Activated CD8-positive, alpha-beta memory T cell treated with anti-CD3 and anti-CD28 coated beads for 24 hours (primary cell): ENCODE data around the gene ELK4.
"Not testable (repeated sequence)": the region's sequence is repeated elsewhere in the genome, so short reads cannot be mapped to it uniquely, and the experiment has no call there.

Experiments
- DNase-seq: peaks from one replicate; pipeline ENCODE4 v3.0.0-alpha.2; 2020

ELK4 gene

GRCh38 chr1:205663286-205663936, 31.6 kb upstream of the ELK4 start:
- DNase-seq, result no peak

- DNase-seq, result no peak
Measured at GRCh38 chr1:205662791-205663190, 31.0 kb upstream of the ELK4 start.

DNA sequence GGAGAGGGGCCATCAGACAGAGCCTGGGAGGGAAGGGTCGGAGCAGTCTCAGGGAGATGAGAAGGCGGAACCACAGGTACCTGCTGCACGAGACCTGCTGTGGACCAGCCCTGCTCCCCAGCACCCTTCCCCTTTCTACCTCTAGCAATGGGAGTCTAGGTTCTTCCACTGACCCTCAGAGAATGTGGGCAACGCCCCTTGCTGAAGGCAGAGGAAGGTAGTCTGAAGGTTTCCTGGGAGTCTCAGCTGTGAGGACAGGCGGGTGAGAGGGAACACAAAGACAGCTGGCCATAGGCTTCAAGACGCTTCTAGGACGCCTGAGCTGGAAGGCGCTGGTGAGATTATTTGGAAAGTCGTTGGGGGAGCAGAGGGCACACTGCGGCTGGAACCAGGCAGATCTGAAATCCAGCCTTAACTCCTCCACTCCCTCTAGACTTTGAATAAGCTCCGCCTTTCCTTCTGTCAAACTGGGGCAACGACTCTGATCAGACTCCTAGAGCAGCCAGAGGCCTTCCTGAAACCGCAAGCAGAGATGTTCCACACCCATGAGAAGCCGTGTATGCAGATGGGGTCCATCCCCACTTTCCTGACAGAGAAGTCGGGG, 30.4 kb upstream of the ELK4 start:
- DNase-seq, result no peak

DNA sequence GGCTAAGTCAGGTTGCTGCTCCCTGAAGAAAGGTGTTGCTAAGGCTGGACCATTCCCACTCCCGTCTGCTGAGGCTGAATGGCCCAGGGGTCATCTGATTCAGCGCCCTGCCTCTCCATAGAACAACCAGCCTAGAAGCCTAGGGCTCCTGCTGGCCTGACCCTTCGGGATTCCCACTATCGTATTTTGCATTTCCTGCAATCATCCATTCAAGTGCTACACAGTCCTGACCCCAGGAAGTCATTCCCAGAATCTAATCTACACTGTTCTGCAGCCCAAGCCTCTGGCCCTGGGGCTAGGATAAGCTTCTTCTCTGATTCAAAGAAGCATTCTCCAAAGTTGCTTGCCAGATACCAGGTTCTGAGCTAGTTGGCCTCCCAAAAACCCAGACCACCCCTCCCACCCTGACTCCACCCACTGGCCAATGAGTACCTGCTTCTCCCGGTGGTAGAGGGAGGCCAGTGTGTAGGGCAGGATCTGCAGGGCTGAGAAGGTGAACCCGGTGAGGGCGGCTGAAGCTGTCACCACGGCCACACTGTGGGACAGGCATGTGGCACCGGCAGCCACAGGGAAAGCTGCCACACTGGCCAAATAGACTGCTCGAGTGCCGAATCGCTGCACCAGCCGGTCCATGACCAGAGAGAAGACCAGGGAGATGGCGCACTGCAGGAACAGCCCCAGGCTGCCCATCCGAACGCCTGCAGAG, 29.8 kb upstream of the ELK4 start:
- no peak for DNase-seq

DNA sequence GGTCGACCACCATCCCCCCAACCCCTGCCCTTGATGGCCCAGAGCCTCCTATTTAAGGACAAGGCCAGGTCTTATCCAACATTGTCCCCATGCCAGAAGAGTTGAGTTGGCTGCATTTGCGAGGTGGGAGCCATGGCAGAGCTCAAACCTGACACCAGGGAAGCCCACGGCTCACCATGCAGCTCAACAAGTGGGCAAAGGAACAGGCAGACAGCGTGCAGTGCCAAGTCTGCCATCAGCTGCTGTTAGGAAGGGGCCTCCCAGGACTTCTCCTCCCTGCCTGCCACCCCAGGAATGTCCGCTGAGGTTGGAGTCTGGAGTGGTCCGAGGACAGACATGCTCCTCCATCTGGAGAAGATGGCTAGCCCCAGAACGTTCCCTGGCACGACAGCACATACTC, 28.6 kb upstream of the ELK4 start:
- no peak for DNase-seq

DNA sequence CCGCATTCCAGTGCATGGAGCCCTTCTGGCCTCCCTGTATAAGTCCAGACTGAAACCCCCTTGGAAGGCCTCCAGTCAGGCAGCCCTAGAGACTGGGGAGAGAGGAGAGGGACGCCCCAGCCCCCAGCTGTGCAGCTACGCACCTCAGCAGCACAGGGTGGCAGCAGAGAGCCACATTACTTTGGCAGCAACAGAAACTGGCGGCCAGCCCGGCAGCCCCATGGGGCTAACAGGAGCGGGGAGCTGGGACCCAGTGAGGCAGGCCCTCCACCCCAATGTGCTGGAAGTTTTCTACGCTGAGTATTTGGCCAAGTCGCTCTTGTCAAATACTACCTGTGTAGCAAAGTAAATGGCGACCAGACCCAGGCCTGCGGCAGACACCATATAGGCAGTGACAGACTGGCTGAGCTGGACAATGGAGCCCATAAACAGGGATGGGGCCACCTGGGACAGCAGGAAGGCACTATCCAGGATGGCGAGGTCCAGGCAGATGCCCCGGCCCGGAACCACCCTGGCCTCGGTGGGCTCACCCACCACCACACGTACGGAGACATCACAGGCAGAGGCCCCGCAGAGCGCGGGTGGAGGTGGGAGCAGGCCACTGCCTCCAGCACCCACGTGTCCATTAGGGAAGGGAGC, 27.3 kb upstream of the ELK4 start:
- peak; percentile 89 for DNase-seq

GRCh38 chr1:205656236-205656635, 24.4 kb upstream of the ELK4 start:
- DNase-seq, result no peak

- no peak for DNase-seq
Measured at GRCh38 chr1:205652984-205653383, 21.2 kb upstream of the ELK4 start.

DNA sequence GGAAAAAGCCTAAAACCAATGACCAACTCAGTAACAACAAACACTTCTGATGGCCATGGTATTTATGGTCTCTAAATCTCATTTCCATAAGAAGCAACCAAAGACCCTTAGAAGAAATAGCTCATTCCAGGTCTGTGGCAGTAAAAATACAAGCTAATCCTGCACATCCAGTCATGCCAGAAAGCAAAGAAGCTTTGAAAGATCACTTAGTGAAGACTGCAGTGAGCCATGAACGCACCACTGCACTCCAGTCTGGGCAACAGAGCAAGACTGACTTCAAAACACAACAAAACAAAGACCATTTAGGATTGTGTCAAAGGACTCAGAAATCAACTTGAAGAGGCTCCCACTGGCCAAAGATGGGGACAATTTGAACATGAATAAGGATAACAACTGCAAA, 18.4 kb upstream of the ELK4 start:
- no peak for DNase-seq

- no peak for DNase-seq
Measured at GRCh38 chr1:205645519-205645918, 13.7 kb upstream of the ELK4 start.

DNA sequence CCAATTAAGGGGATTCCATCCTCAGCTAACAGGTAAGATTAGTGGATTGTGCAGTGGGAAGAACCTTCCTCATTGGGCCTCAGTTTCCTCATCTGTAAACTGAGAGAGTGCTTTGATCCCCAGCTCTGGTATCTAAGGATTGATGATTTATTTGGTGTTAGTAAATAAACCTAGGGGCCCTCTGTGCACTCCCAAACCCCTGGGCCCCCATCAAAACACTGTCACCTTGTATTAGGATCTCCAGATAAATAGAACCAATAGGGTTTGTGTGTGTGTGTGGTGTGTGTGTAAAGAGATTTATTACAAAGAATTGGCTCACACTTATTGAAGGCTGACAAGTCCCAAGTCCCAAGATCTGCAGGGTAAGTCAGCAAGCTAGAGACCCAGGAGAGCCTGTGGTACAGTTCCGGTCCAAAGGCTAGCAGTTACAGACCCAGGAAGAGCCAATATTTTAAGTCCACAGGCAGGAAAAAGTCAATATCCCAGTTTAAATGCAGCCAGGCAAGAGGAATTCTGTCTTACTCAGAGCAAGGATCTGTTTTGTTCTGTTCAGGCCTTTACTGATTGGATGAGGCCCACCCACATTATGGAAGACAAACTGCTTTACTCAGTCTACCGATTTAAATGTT, 11.0 kb upstream of the ELK4 start:
- DNase-seq, result no peak

DNA sequence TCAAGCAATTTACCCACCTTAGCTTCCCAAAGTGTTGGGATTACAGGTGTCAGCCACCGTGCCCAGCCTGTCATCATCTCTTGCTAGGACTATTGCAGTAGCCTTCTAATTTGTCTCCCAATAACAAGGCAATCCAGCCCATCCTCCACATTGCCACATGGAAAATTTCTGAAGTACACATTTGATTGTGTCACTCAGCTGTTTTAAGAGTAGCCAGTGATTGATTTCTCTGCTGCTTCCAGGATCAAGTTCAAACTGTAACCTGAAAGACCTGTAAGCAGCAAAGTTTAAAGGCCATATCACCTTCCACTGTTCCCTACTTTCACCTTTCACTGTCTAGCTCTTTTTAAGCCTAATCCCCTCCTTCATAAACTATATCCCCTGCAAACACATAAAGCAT, 7.8 kb upstream of the ELK4 start:
- DNase-seq, result no peak

DNA sequence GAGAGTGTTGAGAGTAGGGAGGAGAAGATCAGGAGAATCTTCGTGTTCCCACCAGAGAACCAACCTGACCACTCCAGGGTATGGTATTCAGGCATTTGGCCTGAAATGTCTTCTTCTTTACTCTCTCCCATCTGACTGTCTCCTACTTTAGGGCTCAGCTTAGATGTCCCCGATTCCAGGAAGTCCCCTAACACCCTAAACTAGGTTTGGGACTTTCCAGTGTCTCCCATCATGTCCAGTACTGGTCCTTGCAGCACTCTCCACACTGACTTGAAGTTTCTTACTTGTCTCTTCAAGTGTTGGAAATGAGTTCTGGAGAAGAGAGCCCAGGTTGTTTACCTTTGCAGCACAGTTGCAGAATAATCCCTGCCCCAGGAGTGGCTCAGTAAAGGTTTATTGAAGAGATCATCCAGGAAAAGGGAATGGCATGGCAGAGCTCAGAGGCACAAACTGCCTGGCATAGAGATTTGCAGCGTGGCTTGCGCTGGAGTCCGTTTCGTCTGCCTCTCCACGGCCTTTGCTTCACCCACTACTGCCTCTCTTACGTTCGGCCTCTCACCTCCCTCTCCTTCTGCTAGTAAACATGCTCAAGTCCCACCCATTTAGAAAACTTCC, 6.2 kb upstream of the ELK4 start:
- no peak for DNase-seq

DNA sequence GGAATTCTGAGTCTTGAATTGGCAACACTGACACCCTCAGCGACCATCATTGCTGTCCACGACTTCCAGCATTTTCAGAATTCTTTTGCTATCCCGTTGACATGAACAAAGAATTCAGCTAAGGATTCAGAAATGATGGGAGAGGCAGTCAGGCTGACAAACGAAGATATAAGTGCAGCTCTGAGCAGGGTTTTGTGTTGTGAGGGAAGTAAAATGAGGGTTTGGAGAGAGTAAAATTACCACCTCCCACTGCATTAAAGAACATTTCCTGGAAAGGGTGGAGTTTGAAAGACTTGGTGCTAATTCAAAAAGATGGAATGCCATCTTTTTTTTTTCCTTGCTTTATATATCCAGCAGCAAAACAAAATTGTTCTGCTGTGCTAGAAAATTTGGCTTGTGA, 4.9 kb upstream of the ELK4 start:
- no peak for DNase-seq

- DNase-seq, result not testable (repeated sequence)
Measured at GRCh38 chr1:205636138-205636530, 4.3 kb upstream of the ELK4 start.

- DNase-seq, result no peak
Measured at GRCh38 chr1:205633421-205633976, 1.7 kb upstream of the ELK4 start.

DNA sequence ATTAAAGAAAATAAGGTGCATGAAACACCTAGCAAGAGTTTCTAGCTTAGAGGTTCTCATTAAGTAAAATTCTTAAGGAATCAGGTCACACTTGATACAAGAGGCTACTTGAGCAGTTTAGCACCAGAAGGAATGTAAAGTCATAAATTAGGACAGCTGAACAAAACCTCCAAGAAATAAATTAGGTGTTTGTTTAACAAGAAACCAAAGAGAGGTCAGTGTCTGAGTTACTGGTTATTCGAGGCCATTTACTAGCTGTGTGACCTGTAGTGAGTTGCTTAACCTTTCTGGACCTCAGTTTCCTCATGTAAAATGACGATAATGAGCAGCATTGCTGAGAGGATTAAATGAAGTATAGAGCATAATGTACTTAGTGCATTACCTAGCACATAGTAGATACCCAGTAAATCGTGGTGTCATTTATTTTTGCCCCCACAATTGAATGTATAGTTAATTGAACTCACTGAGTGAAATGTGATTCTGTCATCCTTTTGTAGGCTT, 908 bp upstream of the ELK4 start:
- DNase-seq, result no peak

- DNase-seq, result peak; percentile 87
Measured at GRCh38 chr1:205631010-205631767, 622 bp downstream of the ELK4 start.

- DNase-seq, result no peak
Measured at GRCh38 chr1:205630651-205631009, 1.2 kb downstream of the ELK4 start.

GRCh38 chr1:205630241-205630640, 1.6 kb downstream of the ELK4 start:
- DNase-seq, result no peak

GRCh38 chr1:205629751-205630150, 2.1 kb downstream of the ELK4 start:
- no peak for DNase-seq

- no peak for DNase-seq
Measured at GRCh38 chr1:205627956-205628355, 3.9 kb downstream of the ELK4 start.
